Measurements from ENCODE around the gene BCDIN3D. TPM values are rescaled to one million over a fixed set of nuclear protein-coding genes. Genes with fewer than 3 reads are reported as not detected.

BCDIN3D gene
- total RNA-seq, 1 experiment from 2014 or later, result 3.3 TPM

GRCh38 chr12:49868449-49868848 is 25.5 kb upstream of the BCDIN3D start:
- Histone ChIP-seq H3K56ac (ENCODE audit: insufficient read length, low read depth, low read length) (no peak overlapping the region), H3K79me2 (ENCODE audit: insufficient read depth, low read length) (no peaks in the 10 kb centered on the region), H3K79me1 (ENCODE audit: insufficient read depth, low read depth, low read length, poor library complexity, severe bottlenecking) (no peaks in the 10 kb centered on the region), H2AFZ (ENCODE audit: low read length) (no peak overlapping the region), H3K23ac (ENCODE audit: insufficient read length, low read depth, low read length) (no peak overlapping the region), H2AK5ac (ENCODE audit: insufficient read length, low read length) (no peak overlapping the region), H2BK5ac (ENCODE audit: insufficient read length, low read length) (no peak overlapping the region), H4K8ac (replicated peaks; ENCODE audit: insufficient read length, low read depth, low read length) (no peak overlapping the region), H2BK120ac (ENCODE audit: low read depth, low read length, poor library complexity, severe bottlenecking) (no peak overlapping the region), H4K91ac (ENCODE audit: insufficient read length, low read depth, low read length) (no peak overlapping the region), H3K27me3 (ENCODE audit: insufficient read depth, low read length) (no peaks in the 10 kb centered on the region), H2BK15ac (ENCODE audit: low read depth, low read length) (no peak overlapping the region), H3K4me1 (ENCODE audit: insufficient read depth, low read length) (no peaks in the 10 kb centered on the region), H4K20me1 (ENCODE audit: control insufficient read depth, insufficient read depth, insufficient read length) (no peaks in the 10 kb centered on the region), H3K9ac (ENCODE audit: extremely low read depth, insufficient read length, low read length) (no peak overlapping the region), H3T11ph (ENCODE audit: low read length) (no peak overlapping the region), H2BK20ac (ENCODE audit: low read depth, low read length, poor library complexity, severe bottlenecking) (no peak overlapping the region), H3K4ac (ENCODE audit: low read depth, low read length) (no peak overlapping the region), H3K23me2 (ENCODE audit: insufficient read length, low read depth, low read length, poor library complexity, severe bottlenecking) (no peaks in the 10 kb centered on the region), H3K9me3 (ENCODE audit: control insufficient read depth, low read depth, low read length) (no peaks in the 10 kb centered on the region), H3K14ac (ENCODE audit: insufficient read depth, low read length) (no peak overlapping the region), H3K27ac (ENCODE audit: insufficient read length, low read depth, low read length) (no peak overlapping the region), H3K4me2 (ENCODE audit: insufficient read depth, insufficient read length, low read length) (no peak overlapping the region), H3K18ac (ENCODE audit: insufficient read length, low read depth, low read length) (no peak overlapping the region), H4K5ac (ENCODE audit: insufficient read length, low read depth, low read length) (no peak overlapping the region), H2BK12ac (ENCODE audit: insufficient read length, low read depth, low read length) (no peak overlapping the region)
- WGBS (ENCODE audit: extremely low coverage, insufficient read length, low lambda C conversion rate), result no CpG with 5 or more reads among the region's 16 CpGs
- H3K4me1 Mint-ChIP-seq, result peaks cover 13 to 14% of the 10 kb centered on the region in 2 experiments
- H3K9me3 Mint-ChIP-seq, result no peaks in the 10 kb centered on the region; a peak in 1 of 5 replicates
- no peak overlapping the region for H3K27ac Mint-ChIP-seq
- no peak for TF ChIP-seq CTCF (conservative IDR thresholded peaks at IDR 0.05)
- H3K36me3 Mint-ChIP-seq (ENCODE audit: insufficient read depth in 1 of 3, low read depth in 3 of 3), result no peaks in the 10 kb centered on the region
- H3K27me3 Mint-ChIP-seq (ENCODE audit: low read depth), result peaks cover 16% of the 10 kb centered on the region
- peak; percentile 22 for DNase-seq
- no peak overlapping the region for H3K4me3 Mint-ChIP-seq
